Hippocampal formation (tissue), 2 donors: Measurements from ENCODE around the gene LRBA.

Experiments used
- DNase-seq, 2 donors: peaks; one replicate each; lab custom pipeline; 2025; lab: John Stamatoyannopoulos, UW

Gene LRBA

DNA sequence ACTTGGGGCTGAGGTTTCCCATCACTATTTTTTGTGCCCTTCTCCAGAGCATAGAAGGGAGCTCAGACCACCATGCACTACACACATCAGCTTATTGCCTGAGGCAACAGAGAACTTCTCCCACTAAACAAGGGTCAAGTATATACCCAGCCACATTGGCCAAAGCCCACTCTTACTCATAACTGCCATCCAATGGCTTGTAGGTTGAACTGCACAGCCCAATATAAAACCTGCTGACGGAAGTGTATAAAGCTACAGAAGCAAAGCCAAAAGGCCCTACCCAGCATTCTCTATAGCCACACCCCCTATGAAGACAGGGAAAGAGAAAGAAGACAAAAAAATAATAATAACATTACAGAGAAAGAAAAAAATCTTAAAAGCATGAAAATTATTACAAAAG is 139.7 kb downstream of the LRBA start:
- no peak for DNase-seq

- DNase-seq, result peak in 1 of 2 donors; percentile 17
Measured at GRCh38 chr4:150874338-150875226, 140.5 kb downstream of the LRBA start.

DNA sequence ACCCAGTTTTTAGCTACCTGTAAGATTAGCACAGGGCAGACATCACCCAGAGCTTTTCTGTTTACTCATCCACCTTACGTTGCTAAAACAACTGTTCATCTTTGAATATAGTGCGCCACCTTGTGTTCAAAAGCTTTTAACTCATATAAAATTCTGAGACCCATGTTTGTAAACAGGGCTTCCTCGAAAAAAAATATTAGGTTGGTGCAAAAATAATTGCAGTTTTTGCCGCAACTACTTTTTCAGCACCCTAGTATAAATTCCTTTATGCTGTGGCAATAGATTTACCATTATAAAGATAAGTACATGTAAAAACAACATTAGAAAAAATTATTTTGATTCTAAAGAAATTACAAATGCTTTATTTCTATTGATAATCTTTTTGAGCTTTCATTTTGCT is 147.9 kb downstream of the LRBA start:
- DNase-seq, result peak in 1 of 2 donors; percentile 87

DNA sequence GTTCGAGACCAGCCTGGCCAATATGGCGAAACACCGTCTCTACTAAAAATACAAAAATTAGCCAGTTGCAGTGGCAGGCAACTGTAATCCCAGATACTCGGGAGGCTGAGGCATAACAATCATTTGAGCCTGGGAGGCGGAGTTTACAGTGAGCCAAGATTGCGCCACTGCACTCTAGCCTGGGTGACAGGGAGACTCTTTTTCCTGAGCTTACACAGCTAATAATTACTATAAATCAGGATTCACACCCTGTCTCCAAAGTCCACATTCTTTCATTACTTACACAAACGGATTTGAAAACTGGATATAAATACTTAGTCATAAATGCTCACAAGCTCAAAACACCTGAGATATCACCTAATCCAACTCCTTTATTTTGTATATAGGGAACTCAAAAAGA is 151.6 kb downstream of the LRBA start:
- DNase-seq, result no peak

- DNase-seq, result no peak
Measured at GRCh38 chr4:150862829-150863228, 152.3 kb downstream of the LRBA start.

GRCh38 chr4:150859453-150859852 is 155.6 kb downstream of the LRBA start:
- no peak for DNase-seq

- no peak for DNase-seq
Measured at GRCh38 chr4:150855981-150856510, 159.0 kb downstream of the LRBA start.

- no peak for DNase-seq
Measured at GRCh38 chr4:150854600-150854999, 160.5 kb downstream of the LRBA start.

DNA sequence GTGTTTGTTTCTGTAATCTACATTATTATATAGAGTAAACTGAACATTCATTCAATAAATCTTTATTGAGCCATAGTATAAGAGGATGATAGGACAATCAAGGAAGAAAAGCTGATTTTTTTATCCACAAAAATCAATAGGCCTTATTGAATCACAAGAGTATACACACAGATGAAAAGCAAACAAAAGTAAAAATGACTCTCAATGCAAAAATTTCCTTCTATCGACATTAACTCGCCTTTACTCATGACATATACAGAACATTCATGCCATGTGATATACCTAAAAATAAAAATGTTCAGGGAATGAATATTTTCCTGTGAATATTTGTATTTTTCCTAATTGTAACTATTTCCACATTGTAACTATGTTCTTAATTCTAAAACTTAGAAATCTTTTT is 161.2 kb downstream of the LRBA start:
- no peak for DNase-seq

GRCh38 chr4:150852216-150852615 is 162.9 kb downstream of the LRBA start:
- no peak for DNase-seq

DNA sequence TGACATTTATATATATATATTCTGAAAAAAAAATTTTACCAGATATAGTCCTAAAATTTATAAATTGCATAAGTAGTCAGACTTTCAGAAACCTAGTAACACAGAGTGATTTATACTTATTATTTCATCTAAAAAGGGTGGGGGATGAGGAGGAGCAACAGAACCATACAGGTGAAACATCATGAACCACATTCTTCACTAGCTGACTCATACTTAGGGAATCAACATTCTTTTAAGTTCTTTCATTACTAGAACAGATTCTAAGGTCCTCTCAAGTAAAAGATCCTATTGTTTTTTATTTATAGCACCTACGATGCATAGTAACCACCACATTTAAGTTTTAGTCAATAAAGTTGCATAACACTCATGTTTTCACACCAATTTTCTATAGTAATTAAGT is 166.1 kb downstream of the LRBA start:
- no peak for DNase-seq

DNA sequence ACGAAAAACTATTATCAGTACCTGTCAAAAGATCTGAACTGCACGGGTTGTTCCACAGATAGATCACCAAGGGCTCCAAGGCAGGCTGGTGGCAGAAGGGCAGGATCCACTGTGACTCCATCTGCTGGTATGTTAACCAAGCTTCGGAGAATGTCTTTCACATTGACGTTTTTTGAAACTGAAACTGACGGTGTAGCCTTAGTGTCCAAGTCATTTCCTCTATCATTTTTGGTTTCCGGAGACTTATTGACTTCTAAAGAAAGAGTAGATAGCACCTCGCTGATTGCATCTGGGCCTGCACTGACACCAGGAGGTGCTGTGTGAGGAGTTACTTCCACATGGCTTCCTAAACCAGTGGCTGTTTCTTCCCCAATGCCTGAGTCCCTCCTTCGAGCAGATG is 186.9 kb downstream of the LRBA start:
- DNase-seq, result no peak

- no peak for DNase-seq
Measured at GRCh38 chr4:150827226-150827625, 187.9 kb downstream of the LRBA start.

- no peak for DNase-seq
Measured at GRCh38 chr4:150826306-150826705, 188.8 kb downstream of the LRBA start.

GRCh38 chr4:150822407-150822806 is 192.7 kb downstream of the LRBA start:
- DNase-seq, result no peak

DNA sequence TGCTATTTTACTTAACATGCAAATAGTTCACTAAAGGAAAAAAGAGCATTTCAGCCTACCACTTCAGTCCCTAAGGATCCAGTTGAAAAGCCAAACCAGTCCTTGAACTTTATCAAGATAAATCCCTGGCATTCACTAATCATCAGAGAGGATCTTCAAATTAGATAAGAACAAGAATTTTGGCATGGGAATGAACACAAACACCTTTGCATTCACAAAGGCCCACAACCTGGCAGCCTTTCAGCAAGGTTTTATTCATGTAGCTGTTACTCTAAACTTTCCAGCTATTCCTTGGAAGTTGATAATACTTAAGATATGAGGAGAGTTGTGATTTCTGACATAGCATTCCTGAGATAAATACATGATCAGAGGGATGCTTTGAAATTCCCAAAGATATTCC is 193.4 kb downstream of the LRBA start:
- DNase-seq, result no peak

DNA sequence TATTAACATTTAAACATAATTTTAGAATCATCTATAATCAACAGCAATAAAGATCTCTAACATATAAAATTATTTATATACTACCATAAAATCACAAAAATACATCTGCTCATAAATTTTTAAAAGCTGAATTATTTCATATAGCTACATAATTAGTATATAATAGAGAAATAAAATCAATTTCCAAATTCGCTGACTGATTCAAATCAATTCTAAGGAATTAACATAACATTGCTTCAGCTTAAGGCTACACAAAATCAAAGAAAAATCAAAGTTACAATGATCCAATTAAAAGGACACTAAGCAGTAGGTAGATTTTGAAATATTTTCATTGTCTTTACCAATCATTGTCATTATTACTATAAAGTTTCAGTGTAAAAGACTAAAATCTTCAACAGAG is 194.7 kb downstream of the LRBA start:
- DNase-seq, result no peak

- no peak for DNase-seq
Measured at GRCh38 chr4:150818661-150819060, 196.4 kb downstream of the LRBA start.

DNA sequence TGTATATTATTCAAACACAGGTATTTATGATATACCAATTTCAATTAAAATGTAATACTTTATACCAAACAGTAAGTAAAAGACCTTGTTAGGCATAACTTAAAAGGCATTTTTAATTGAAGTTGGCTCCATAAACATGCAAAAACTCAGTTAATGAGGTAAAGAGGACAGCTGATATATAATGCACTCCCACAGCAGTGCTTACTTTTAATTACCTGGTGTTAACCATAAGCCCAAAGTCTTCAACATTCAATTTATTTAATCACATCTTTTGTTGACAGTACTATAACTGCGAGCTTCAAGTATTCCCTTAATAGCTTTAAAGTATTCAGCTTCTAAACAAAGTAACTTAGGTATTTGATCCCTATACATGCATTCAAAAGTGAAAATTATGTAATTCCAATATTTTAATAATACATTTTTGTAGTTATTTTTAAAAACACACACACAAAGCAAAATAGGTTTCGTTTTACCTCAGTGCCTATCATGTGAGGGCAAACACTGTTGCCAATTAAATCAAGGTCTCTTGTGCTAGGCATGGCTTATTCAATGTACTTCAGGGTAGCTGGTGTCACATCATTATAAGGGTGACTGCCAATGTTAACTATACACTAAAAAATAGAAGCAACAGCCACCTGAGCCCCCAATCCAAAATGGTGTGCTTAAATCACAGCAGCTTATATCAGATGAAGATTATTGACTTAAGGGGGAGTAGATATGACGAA is 197.1 kb downstream of the LRBA start:
- DNase-seq, result no peak

DNA sequence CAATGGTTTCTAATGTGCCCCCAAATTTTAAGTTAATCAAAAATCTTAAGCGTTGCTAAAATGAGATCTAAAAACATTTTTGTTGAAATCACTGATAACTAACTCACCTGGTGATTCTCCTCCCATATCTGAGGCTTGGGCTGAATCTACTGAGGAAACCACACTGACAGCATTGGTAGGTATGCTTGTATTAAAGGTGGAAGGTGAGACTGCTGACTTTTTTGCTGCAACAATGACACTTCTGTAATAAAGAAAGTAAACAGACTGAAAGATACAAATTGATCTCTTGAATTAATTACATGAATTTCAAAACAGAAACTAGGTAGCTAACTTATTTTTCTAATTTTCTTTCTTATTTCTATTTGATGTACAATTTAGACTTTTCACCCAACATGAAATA is 198.1 kb downstream of the LRBA start:
- DNase-seq, result no peak

GRCh38 chr4:150816491-150816890 is 198.6 kb downstream of the LRBA start:
- DNase-seq, result no peak

- DNase-seq, result no peak
Measured at GRCh38 chr4:150814873-150815272, 200.2 kb downstream of the LRBA start.
